HG03457 (cell line): ENCODE results near the gene GALNT10.

Experiments used
- ATAC-seq: cut with Tn5 transposase; IDR thresholded peaks from one replicate; pipeline ENCODE4 v1.9.1; 2021; ENCODE audit warnings: moderate number of reproducible peaks; ENCODE audit not compliant: unreplicated experiment

GALNT10 gene

DNA sequence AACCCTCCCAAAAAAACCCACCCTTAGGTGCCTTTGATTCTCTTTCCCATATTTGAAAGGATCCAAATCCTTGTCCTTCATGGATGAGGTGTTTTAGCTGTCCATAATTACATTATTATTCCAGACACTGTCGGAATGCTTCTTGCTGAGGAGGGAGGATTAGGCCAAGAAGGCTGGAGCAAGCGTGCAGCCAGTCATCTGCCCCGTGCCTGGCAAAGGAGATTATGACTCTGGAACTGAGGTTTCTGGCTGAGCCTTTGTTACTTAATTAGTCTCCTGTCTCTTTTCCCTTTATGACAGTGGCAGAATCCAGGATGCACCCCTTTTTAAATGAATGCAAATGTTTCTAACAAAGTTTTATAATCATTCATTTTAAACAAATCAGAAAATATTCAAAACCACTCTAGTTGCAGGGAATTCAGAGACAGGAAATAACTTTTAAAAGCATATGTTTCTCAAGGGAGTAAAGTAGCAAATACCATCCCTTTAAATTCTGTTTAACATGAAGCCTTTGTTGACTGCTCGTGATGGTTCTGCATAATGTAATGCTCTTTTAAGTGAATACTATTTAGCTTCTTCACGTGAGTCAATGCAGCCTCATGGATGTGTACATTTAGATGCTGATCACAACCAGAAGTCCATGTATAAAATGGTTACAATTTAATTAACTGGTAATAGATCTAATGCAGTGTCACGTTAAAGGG, 69.8 kb downstream of the GALNT10 start:
- ATAC-seq = no peak

- ATAC-seq = no peak
Observed at GRCh38 chr5:154262342-154262741, 71.8 kb downstream of the GALNT10 start.

- no peak for ATAC-seq
Observed at GRCh38 chr5:154264549-154265196, 74.1 kb downstream of the GALNT10 start.

DNA sequence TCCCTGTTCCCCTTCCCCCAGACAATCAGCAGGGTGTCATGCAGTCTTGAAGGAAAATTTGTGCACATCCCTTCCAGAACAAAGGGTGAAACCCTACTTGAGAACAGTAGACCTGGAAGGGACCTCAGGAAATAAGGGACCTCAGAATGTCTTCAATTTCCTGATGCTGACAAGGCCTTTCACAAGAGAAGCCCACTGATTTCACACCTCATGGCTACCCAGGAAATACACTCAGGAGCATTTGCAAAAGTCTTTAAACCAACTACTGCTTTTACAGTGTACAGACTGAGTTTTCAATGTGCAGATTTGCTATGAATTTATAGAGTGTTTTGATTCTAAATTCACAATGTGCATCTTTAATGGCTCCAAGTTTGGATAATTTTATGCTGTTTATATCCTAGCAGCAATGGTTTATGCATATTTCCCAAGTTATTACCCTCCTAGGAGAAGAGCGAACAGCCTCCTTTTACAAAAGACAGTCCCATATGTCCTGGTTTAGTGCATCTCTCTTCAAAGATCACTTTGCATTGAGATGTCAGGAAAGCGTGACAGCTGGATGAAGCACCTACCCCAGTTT, 74.8 kb downstream of the GALNT10 start:
- ATAC-seq = no peak

DNA sequence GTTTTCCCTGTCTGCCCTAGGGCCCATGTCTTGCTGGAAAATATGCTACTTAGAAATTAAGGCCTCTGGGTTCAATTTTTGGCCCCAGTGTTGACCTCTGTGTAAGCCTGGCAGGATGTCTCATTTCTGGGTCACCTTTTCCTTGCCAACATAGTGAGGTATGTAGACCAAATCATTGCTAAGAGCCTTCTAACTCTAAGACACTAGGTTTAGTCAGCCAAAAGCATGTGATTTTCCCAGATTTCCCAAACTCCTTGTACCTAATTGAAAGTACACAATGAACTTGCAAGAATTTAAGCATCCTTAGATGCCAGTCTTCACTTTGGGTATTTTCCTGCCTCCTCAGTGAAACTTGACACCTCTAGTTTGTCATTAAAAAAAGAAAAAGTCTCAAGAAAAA, 77.0 kb downstream of the GALNT10 start:
- no peak for ATAC-seq

- no peak for ATAC-seq
Observed at GRCh38 chr5:154268073-154268472, 77.5 kb downstream of the GALNT10 start.

GRCh38 chr5:154269414-154269813, 78.9 kb downstream of the GALNT10 start:
- ATAC-seq = no peak

- no peak for ATAC-seq
Observed at GRCh38 chr5:154271466-154271865, 80.9 kb downstream of the GALNT10 start.

DNA sequence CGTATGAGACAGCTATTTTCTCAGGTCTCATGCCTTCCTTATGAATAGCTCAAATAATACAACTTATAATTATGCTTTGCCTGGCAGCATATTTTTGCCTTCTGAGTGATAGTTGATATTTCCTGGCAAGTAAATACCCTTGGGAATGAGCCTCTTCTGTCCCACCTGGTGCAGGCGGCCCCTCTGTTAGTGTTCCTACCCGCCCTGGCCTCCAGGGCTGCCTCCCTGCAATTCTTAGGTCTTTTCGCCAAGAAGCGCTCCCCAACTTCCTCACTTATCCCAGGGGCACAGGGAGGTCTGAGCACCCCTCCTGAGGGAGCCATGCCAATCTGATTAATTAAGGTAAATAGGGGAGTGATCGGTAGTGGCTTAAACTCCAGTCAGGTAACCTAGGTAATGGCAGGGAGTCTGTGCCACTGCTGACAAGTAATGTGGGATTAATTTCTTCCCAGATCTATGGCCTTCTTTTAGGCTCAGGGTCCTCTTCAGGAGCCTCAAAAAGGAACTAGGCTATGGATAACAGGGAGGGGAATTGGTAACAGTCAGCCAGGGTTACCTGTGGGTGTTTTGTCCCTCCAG, 81.5 kb downstream of the GALNT10 start:
- ATAC-seq = no peak

DNA sequence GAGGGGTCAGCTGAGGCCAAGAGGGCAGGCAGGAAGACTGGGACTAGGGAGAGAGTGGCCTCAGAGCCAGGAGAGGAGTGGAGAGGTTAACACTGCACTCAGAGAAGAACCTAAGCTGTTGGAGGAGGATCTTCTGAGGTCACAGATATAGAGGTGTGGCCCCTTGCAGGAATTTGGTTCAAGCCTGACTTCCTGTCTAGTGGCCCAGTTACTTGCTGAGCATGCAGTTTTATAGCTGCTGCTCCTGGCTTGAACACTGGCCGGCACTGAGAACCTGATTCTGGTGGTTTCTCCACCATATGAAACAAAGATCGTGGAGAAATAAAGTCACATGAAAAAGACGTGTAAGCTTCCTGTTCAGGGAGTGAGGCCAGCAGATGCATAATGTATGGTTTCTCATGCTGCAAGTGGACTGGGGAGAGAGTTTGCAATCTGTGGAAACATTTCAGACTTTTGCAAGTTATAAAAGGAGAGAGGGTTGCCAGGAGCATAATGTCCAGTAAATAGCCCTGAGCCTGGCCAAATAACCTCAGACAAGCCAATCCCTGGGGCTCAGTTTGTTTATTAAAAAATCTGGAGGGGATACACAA, 82.6 kb downstream of the GALNT10 start:
- ATAC-seq = peak; percentile 49

DNA sequence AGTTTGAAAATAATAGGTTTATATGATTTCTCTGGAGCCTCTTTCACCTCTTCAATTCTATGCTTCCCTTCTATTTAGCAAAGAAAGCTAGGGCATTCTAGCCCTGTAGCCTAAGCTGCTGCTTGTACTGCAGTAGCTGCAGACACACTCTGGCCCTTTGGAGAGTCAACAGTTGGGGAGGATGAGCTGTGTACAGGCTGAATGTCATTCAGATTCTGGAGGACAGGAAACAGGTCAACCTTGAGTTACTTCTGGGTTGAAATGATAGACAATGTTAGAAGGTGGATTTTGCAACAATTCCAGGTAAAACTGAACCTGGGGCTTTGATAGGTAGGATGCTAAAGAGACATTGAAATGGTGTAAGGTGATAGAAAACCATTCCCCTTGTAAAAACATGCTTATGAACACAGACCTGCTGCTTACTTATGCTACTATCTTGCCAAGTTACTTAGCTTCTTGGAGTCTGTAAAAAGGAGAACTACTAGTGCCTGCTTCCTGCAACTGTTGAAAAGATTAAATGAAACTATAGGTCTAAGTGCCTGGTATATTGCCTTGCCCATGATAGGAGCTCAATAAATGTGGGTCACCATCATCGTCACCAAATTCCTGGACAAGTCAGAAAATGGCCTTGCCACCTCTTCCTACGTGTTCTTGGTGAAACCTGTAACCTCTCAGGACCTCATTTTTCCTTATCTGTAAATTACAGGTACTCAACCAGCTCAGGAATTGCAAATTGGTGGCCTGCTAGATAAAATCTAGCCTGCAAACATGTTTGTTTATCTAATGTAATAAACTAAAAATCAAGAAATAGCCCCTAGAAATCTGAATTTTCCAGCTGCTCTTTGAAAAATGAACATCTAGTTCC, 83.7 kb downstream of the GALNT10 start:
- no peak for ATAC-seq

- ATAC-seq = no peak
Observed at GRCh38 chr5:154274828-154275185, 84.3 kb downstream of the GALNT10 start.

DNA sequence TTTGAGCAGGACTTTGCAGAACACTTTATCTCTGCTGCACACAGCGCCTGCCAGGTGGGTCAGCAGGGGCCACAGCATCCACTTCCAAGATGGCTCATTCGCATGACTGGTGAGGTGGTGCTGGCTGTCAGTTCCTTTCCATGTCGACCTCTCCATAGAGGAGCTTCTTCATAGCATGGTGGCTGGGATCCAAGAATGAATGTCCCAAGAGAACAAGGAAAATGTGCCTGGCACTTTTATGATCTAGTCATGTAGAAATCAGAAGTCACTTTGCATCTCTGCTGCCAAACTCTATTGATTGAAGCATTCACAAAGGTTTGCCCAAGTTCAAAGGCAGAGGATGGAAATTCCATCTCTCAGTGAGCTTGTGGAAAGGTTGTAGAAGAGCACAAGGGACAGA, 85.0 kb downstream of the GALNT10 start:
- ATAC-seq = no peak

DNA sequence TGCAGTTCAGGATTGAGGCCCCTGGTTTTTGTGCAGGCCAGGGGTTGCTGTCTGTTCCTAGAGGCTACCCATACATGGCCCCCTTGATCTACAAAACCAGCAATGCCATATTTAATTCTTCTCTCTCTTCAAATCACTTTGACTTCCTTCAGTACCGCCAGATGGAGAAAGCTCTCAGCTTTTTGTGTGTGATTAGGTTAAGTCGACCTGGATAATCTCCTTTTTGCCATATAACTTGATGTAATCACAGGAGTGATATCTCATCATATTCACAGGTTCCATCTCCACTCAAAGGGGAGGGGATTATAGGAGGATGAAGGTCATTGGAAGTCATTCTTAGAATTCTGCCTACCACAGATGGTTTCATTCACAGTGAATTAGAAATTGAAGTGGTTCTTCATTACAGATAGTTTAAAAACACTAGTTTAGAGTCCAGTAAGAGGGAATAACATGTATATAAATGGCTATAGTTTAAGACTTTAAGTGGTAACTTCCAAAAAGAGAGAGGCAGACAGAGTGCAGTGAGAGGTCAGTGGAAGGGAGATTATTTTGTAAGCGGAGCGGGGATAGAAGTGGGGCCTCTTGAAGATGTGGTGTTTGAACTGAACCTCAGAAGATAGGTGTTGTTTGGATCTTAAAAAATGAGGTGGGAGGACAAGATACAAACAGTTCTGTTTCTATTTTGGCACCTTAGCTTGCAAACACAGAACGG, 85.9 kb downstream of the GALNT10 start:
- no peak for ATAC-seq

DNA sequence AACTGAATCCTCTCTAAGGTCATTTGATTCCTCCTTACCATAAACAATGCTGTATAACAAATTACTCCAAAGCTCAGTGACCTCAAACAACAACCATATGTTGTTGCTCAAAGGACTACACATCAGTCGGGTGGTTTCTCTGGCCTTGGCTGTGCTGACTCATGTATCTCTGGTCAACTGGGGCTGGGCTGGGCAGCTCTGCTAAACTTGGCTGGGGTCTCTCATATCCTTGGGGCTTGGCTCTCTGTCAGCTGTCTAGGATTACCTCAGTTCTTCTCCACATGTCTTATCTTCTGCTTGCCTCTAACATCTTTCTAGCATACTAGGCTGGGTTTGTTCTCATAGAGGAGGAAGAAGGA, 86.4 kb downstream of the GALNT10 start:
- ATAC-seq = no peak

- ATAC-seq = no peak
Observed at GRCh38 chr5:154277499-154277898, 87.0 kb downstream of the GALNT10 start.

GRCh38 chr5:154278186-154278585, 87.7 kb downstream of the GALNT10 start:
- ATAC-seq = no peak

DNA sequence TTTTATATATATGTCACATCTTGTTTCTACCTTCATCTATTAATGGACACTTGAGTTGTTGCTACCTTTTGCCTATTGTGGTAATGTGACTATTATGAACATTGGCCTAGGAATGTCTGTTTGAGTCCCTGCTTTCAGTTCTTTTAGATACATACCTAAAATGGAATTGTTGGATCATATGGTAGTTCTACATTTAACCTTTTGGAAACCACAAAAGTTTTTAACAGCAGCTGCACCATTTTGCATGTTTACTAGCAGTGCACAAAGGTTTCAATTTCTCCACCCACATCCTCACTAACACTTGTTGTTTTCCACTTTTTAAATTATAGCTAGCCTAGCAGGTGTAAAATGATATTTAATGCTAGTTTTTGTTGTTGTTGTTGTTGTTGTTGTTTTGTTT, 88.4 kb downstream of the GALNT10 start:
- ATAC-seq = peak; percentile 64

GRCh38 chr5:154284433-154284832, 93.9 kb downstream of the GALNT10 start:
- ATAC-seq = peak; percentile 94
